ENCODE results near the gene DAP3. TPM values are rescaled to one million over a fixed set of nuclear protein-coding genes. Genes with fewer than 3 reads are reported as not detected.

Gene DAP3
- total and polyA plus RNA-seq, 2 of the 13 experiments (the other 11 are each of a cell fraction or from before 2014, with no cell fraction given) = 129 to 133 TPM

GRCh38 chr1:155688324-155689080 lies 389 bp upstream of the DAP3 start, which contains the start of gene YY1AP1 (continued):
- no peak for TF ChIP-seq ZBTB10 (CRISPR knock-in tag; IDR thresholded peaks at IDR 0.05; ENCODE audit: borderline replicate concordance)
- TF ChIP-seq ZNF740 (CRISPR knock-in tag; IDR thresholded peaks at IDR 0.05) = peak; percentile 71; the same call in 1 of the 2 replicates
- TF ChIP-seq ZNF589 (CRISPR knock-in tag; conservative IDR thresholded peaks at IDR 0.05) = peak; percentile 97
- TF ChIP-seq KDM6A (CRISPR knock-in tag; IDR thresholded peaks at IDR 0.05; ENCODE audit: low read depth) = no peak
- TF ChIP-seq MAFG (CRISPR knock-in tag; IDR thresholded peaks at IDR 0.05) = no peak
- TF ChIP-seq MEIS2 (CRISPR knock-in tag; IDR thresholded peaks at IDR 0.05) = no peak
- no peak for TF ChIP-seq ZNF773 (CRISPR knock-in tag; IDR thresholded peaks at IDR 0.05; ENCODE audit: borderline replicate concordance)
- TF ChIP-seq NCOA5 (CRISPR knock-in tag; IDR thresholded peaks at IDR 0.05) = no peak
- no peak for TF ChIP-seq ZNF24 (IDR thresholded peaks at IDR 0.05)
- TF ChIP-seq, protein P1, sequence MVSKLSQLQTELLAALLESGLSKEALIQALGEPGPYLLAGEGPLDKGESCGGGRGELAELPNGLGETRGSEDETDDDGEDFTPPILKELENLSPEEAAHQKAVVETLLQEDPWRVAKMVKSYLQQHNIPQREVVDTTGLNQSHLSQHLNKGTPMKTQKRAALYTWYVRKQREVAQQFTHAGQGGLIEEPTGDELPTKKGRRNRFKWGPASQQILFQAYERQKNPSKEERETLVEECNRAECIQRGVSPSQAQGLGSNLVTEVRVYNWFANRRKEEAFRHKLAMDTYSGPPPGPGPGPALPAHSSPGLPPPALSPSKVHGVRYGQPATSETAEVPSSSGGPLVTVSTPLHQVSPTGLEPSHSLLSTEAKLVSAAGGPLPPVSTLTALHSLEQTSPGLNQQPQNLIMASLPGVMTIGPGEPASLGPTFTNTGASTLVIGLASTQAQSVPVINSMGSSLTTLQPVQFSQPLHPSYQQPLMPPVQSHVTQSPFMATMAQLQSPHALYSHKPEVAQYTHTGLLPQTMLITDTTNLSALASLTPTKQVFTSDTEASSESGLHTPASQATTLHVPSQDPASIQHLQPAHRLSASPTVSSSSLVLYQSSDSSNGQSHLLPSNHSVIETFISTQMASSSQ (IDR thresholded peaks at IDR 0.05; ENCODE audit: low read depth) = no peak
- TF ChIP-seq, protein P1 (CRISPR knock-in tag; IDR thresholded peaks at IDR 0.05; ENCODE audit: borderline replicate concordance) = no peak; the same call in 1 of the 2 replicates
- TF ChIP-seq NR3C1 (CRISPR knock-in tag; IDR thresholded peaks at IDR 0.05) = no peak
- TF ChIP-seq CREB1 (IDR thresholded peaks at IDR 0.05) = no peak
- TF ChIP-seq CREB1 (CRISPR knock-in tag; IDR thresholded peaks at IDR 0.05) = no peak
- TF ChIP-seq ZNF749 (CRISPR knock-in tag; IDR thresholded peaks at IDR 0.05; ENCODE audit: borderline replicate concordance) = no peak
- TF ChIP-seq MIER2 (CRISPR knock-in tag; IDR thresholded peaks at IDR 0.05) = no peak
- 0 out of 2 replicates have a peak, but pooled peaks have one; percentile 80 for TF ChIP-seq SALL2 (CRISPR knock-in tag; IDR thresholded peaks at IDR 0.05)
- peak; percentile 53 for TF ChIP-seq MAX (IDR thresholded peaks at IDR 0.05)
- TF ChIP-seq ZNF329 (CRISPR knock-in tag; IDR thresholded peaks at IDR 0.05; ENCODE audit: low read depth) = peak; percentile 85; the same call in 1 of the 2 replicates
- peak; percentile 33 for TF ChIP-seq HNRNPLL (IDR thresholded peaks at IDR 0.05; ENCODE audit: low read depth, low read length, poor library complexity, severe bottlenecking)
- TF ChIP-seq FOXK2 (IDR thresholded peaks at IDR 0.05) = peak; percentile 99
- TF ChIP-seq MAF1 (CRISPR knock-in tag; IDR thresholded peaks at IDR 0.05; ENCODE audit: borderline replicate concordance) = no peak
- TF ChIP-seq ZNF10 (CRISPR knock-in tag; IDR thresholded peaks at IDR 0.05; ENCODE audit: borderline replicate concordance, low read depth) = no peak
